GM12874 (cell line): ENCODE results near the gene KLF11.

ENCODE experiments used
- CTCF ChIP-seq: IDR thresholded peaks from 2 replicates; pipeline ENCODE4 v1.5.1; 2011; ENCODE audit warnings: low read depth, mild to moderate bottlenecking, control low read depth, low read length, moderate library complexity; ENCODE audit not compliant: insufficient read depth

The KLF11 gene

GRCh38 chr2:10000541-10000940, 42.8 kb upstream of the KLF11 start:
- no peak for TF ChIP-seq CTCF

GRCh38 chr2:10001586-10001985, 41.8 kb upstream of the KLF11 start:
- TF ChIP-seq CTCF: no peak

GRCh38 chr2:10002109-10002508, 41.2 kb upstream of the KLF11 start:
- TF ChIP-seq CTCF: no peak

GRCh38 chr2:10002681-10003080, 40.7 kb upstream of the KLF11 start:
- no peak for TF ChIP-seq CTCF

- no peak for TF ChIP-seq CTCF
Observed at GRCh38 chr2:10003206-10004125, 39.9 kb upstream of the KLF11 start.

- no peak for TF ChIP-seq CTCF
Observed at GRCh38 chr2:10004401-10004800, 38.9 kb upstream of the KLF11 start.

- TF ChIP-seq CTCF: no peak
Observed at GRCh38 chr2:10004836-10005235, 38.5 kb upstream of the KLF11 start.
